ENCODE measurements around the gene TSC22D2.
"Not testable (repeated sequence)": the region's sequence is repeated elsewhere in the genome, so short reads cannot be mapped to it uniquely, and the experiment has no call there.

The TSC22D2 gene

GRCh38 chr3:150495149-150495548 lies 87.1 kb downstream of the TSC22D2 start:
- DNase-seq, result no peak

- DNase-seq, result no peak
These were observed 87.6 kb downstream of the TSC22D2 start for GRCh38 chr3:150495563-150496168.

GRCh38 chr3:150497956-150498355 lies 89.9 kb downstream of the TSC22D2 start:
- DNase-seq, result no peak

GRCh38 chr3:150500960-150501359 lies 92.9 kb downstream of the TSC22D2 start:
- DNase-seq, result not testable (repeated sequence)

GRCh38 chr3:150503402-150504099 lies 95.5 kb downstream of the TSC22D2 start:
- DNase-seq, result no peak

GRCh38 chr3:150504483-150504882 lies 96.4 kb downstream of the TSC22D2 start:
- no peak for DNase-seq

- DNase-seq, result no peak
These were observed 100.3 kb downstream of the TSC22D2 start for GRCh38 chr3:150508401-150508800.

- no peak for DNase-seq
These were observed 101.7 kb downstream of the TSC22D2 start for GRCh38 chr3:150509780-150510179.

GRCh38 chr3:150511122-150511821 lies 103.2 kb downstream of the TSC22D2 start:
- no peak for DNase-seq

GRCh38 chr3:150515210-150515609 lies 107.1 kb downstream of the TSC22D2 start:
- DNase-seq, result no peak
